Measurements from ENCODE around the gene TPTE. TPM values are rescaled to one million over a fixed set of nuclear protein-coding genes. Genes with fewer than 3 reads are reported as not detected.
"Not testable (repeated sequence)": the region's sequence is repeated elsewhere in the genome, so short reads cannot be mapped to it uniquely, and the experiment has no call there.

The TPTE gene
- total RNA-seq (2014; rRNA removed; shearing (Covaris generic)) = 2.4 and 3.1 TPM in 2 replicates

GRCh38 chr21:10521091-10521598 is at the start of gene TPTE:
Gene TPTE (plus strand): TSS chr21:10521583. CDS start chr21:10538724, 17,141 bp downstream.
- DNase-seq (ENCODE audit: low read depth) = no peak

GRCh38 chr21:10471999-10472398 is 49.4 kb upstream of the TPTE start:
- not testable (repeated sequence) for DNase-seq (ENCODE audit: low read depth)

GRCh38 chr21:10477794-10478193 is 43.6 kb upstream of the TPTE start:
- not testable (repeated sequence) for DNase-seq (ENCODE audit: low read depth)

GRCh38 chr21:10479875-10480274 is 41.5 kb upstream of the TPTE start:
- not testable (repeated sequence) for DNase-seq (ENCODE audit: low read depth)

GRCh38 chr21:10484864-10485263 is 36.5 kb upstream of the TPTE start:
- DNase-seq (ENCODE audit: low read depth) = not testable (repeated sequence)

- not testable (repeated sequence) for DNase-seq (ENCODE audit: low read depth)
These were observed 30.9 kb upstream of the TPTE start for GRCh38 chr21:10490453-10490852.

GRCh38 chr21:10511116-10511515 is 10.3 kb upstream of the TPTE start:
- no peak for DNase-seq (ENCODE audit: low read depth)

GRCh38 chr21:10516889-10517288 is 4.5 kb upstream of the TPTE start:
- DNase-seq (ENCODE audit: low read depth) = not testable (repeated sequence)

- not testable (repeated sequence) for DNase-seq (ENCODE audit: low read depth)
These were observed 3.5 kb upstream of the TPTE start for GRCh38 chr21:10517904-10518303.

- DNase-seq (ENCODE audit: low read depth) = not testable (repeated sequence)
These were observed 585 bp downstream of the TPTE start for GRCh38 chr21:10521835-10522500.

GRCh38 chr21:10539956-10540355 is 18.6 kb downstream of the TPTE start:
- no peak for DNase-seq (ENCODE audit: low read depth)

GRCh38 chr21:10544376-10544775 is 23.0 kb downstream of the TPTE start:
- not testable (repeated sequence) for DNase-seq (ENCODE audit: low read depth)

- peak; percentile 17 for DNase-seq (ENCODE audit: low read depth)
These were observed 26.5 kb downstream of the TPTE start for GRCh38 chr21:10547868-10548267.

- DNase-seq (ENCODE audit: low read depth) = peak; percentile 37
These were observed 27.1 kb downstream of the TPTE start for GRCh38 chr21:10548331-10548954.

- not testable (repeated sequence) for DNase-seq (ENCODE audit: low read depth)
These were observed 49.4 kb downstream of the TPTE start for GRCh38 chr21:10570803-10571202.

GRCh38 chr21:10574531-10575310 is 53.3 kb downstream of the TPTE start:
- not testable (repeated sequence) for DNase-seq (ENCODE audit: low read depth)

GRCh38 chr21:10575311-10575667 is 53.9 kb downstream of the TPTE start:
- no peak for DNase-seq (ENCODE audit: low read depth)

GRCh38 chr21:10578910-10579309 is 57.5 kb downstream of the TPTE start:
- DNase-seq (ENCODE audit: low read depth) = not testable (repeated sequence)

- DNase-seq (ENCODE audit: low read depth) = not testable (repeated sequence)
These were observed 67.7 kb downstream of the TPTE start for GRCh38 chr21:10589115-10589514.

- DNase-seq (ENCODE audit: low read depth) = not testable (repeated sequence)
These were observed 85.7 kb downstream of the TPTE start for GRCh38 chr21:10607074-10607473.

- DNase-seq (ENCODE audit: low read depth) = not testable (repeated sequence)
These were observed 92.9 kb downstream of the TPTE start for GRCh38 chr21:10614285-10614684.

GRCh38 chr21:10616061-10616460 is 94.7 kb downstream of the TPTE start:
- not testable (repeated sequence) for DNase-seq (ENCODE audit: low read depth)
